Measurements from ENCODE around the gene GPR3.

GPR3 gene

GRCh38 chr1:27439150-27439549, 46.7 kb downstream of the GPR3 start:
- H3K27me3 ChIP-seq (ENCODE audit: insufficient read depth, low read length, poor library complexity, severe bottlenecking) = no peaks in the 10 kb centered on the region
- peaks cover 19% of the 10 kb centered on the region for H4K20me1 ChIP-seq (ENCODE audit: insufficient read depth, low read length, poor library complexity, severe bottlenecking)
- no peak overlapping the region for H3K4me3 ChIP-seq (ENCODE audit: low read length, poor library complexity, severe bottlenecking)
- H3F3A ChIP-seq (ENCODE audit: low read depth) = 0 out of 2 replicates have a peak, but pooled peaks cover 3% of the 10 kb centered on the region
- TF ChIP-seq EZH2phosphoT487 (IDR thresholded peaks at IDR 0.05; ENCODE audit: borderline replicate concordance) (no peak), CTCF (conservative IDR thresholded peaks at IDR 0.05; ENCODE audit: low read length) (no peak)
- no peaks in the 10 kb centered on the region for H3K9me3 ChIP-seq (ENCODE audit: insufficient read depth, low read depth, low read length)
- H2AFZ ChIP-seq (ENCODE audit: low read length) = no peak overlapping the region
- H3K79me2 ChIP-seq (ENCODE audit: insufficient read depth, low read length) = peaks cover 94% of the 10 kb centered on the region
- peaks cover 50% of the 10 kb centered on the region for H3K4me1 ChIP-seq (ENCODE audit: insufficient read depth, low read length, poor library complexity, severe bottlenecking)
- H3K9ac ChIP-seq (ENCODE audit: low read depth, low read length, poor library complexity, severe bottlenecking) = no peak overlapping the region
- peaks cover 15% of the 10 kb centered on the region; the same call in 1 of the 2 replicates for H3K36me3 ChIP-seq (ENCODE audit: insufficient read depth, low read length)
- H3K4me2 ChIP-seq (ENCODE audit: low read depth, low read length, poor library complexity, severe bottlenecking) = peak overlapping the region; percentile 34
- H3K9me2 ChIP-seq (replicated peaks; ENCODE audit: low read depth, low read length) = no peaks in the 10 kb centered on the region

DNA sequence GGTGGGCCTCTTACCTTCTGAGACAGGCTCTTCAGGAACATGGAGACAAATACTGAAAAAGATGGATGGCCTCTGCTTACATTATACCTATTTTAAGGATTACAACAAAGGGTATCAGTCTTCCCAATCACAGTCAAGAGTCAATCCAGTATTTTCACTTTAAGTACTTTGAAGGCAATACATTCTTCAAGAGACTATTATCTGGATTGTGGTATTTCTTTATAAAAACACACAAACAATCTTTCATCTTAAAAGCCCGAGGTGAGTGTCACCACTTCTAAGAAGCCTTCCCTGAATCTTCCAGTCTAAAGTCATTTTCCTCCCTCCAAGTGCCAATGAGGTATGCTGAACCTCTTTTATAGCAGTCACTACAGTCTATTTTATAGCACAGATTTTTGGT, 52.2 kb downstream of the GPR3 start:
- TF ChIP-seq EZH2phosphoT487 (IDR thresholded peaks at IDR 0.05; ENCODE audit: borderline replicate concordance) (no peak), CTCF (conservative IDR thresholded peaks at IDR 0.05; ENCODE audit: low read length) (no peak)
- H3K4me3 ChIP-seq (ENCODE audit: low read length, poor library complexity, severe bottlenecking) = no peak overlapping the region
- peaks cover 36% of the 10 kb centered on the region for H4K20me1 ChIP-seq (ENCODE audit: insufficient read depth, low read length, poor library complexity, severe bottlenecking)
- peaks cover 7% of the 10 kb centered on the region for H3K4me1 ChIP-seq (ENCODE audit: insufficient read depth, low read length, poor library complexity, severe bottlenecking)
- H3K4me2 ChIP-seq (ENCODE audit: low read depth, low read length, poor library complexity, severe bottlenecking) = no peak overlapping the region
- no peaks in the 10 kb centered on the region for H3K27me3 ChIP-seq (ENCODE audit: insufficient read depth, low read length, poor library complexity, severe bottlenecking)
- H3K79me2 ChIP-seq (ENCODE audit: insufficient read depth, low read length) = peaks cover 89% of the 10 kb centered on the region
- H3K9me3 ChIP-seq (ENCODE audit: insufficient read depth, low read depth, low read length) = no peaks in the 10 kb centered on the region
- no peak overlapping the region for H3K9ac ChIP-seq (ENCODE audit: low read depth, low read length, poor library complexity, severe bottlenecking)
- H3K9me2 ChIP-seq (replicated peaks; ENCODE audit: low read depth, low read length) = no peaks in the 10 kb centered on the region
- H3F3A ChIP-seq (ENCODE audit: low read depth) = no peaks in the 10 kb centered on the region
- H2AFZ ChIP-seq (ENCODE audit: low read length) = no peak overlapping the region
- peaks cover 29% of the 10 kb centered on the region; the same call in 1 of the 2 replicates for H3K36me3 ChIP-seq (ENCODE audit: insufficient read depth, low read length)
